B cell (primary cell): ENCODE data around the gene CACNG4. TPM values are rescaled to one million over a fixed set of nuclear protein-coding genes. Genes with fewer than 3 reads are reported as not detected.

Source experiments
- ATAC-seq: fragments of 200-7000 bp; cut with Tn5 transposase; one replicate; pipeline ENCODE4 v1.10.0; 2021; ENCODE audit warnings: low read depth, mild to moderate bottlenecking, moderate number of reproducible peaks, moderate library complexity
- CTCF ChIA-PET: fragments of 350-600 bp; sonication (Branson Sonifier 250); formaldehyde crosslinking; loops from one replicate; lab custom pipeline; 2021; ENCODE audit warnings: antibody characterized with exemption, inconsistent platforms; lab: Charles Lee
- POLR2A ChIA-PET: fragments of 350-600 bp; sonication (Branson Sonifier 250); formaldehyde crosslinking; loops from one replicate; lab custom pipeline; 2021; ENCODE audit warnings: antibody characterized with exemption; lab: Charles Lee
- DNase-seq: peaks from one replicate; pipeline ENCODE4 v3.0.0; 2013
- H2AFZ ChIP-seq: 2 replicates; pipeline ENCODE4 v1.6.1; 2012; ENCODE audit warnings: mild to moderate bottlenecking, low read depth, low read length; ENCODE audit not compliant: insufficient read depth, poor library complexity, severe bottlenecking
- H3K27ac ChIP-seq, 2 donors: 1 replicate in 1 of 2; 2 replicates in 1 of 2; pipeline ENCODE4 v1.5.1; 2012 to 2013; ENCODE audit warnings: low read length in 2 of 2, mild to moderate bottlenecking in 2 of 2, moderate library complexity in 1 of 2
- H3K27me3 ChIP-seq, 4 experiments: fragments of 200-600 bp in 1 of 4; sonication (generic) in 1 of 4; replicated peaks in 1 of 4; 1 replicate in 2 of 4; 2 replicates in 2 of 4; pipeline versions ENCODE4 v1.6.1 to v1.7.0; 2013 to 2016; ENCODE audit warnings: low read length in 3 of 4, mild to moderate bottlenecking in 2 of 4, mixed read lengths in 1 of 4, moderate library complexity in 1 of 4; ENCODE audit not compliant: insufficient read depth in 4 of 4, control insufficient read depth in 3 of 4; ENCODE audit errors: control extremely low read depth in 1 of 4
- H3K36me3 ChIP-seq, 2 experiments: replicated peaks in 1 of 2; 1 replicate in 1 of 2; 2 replicates in 1 of 2; pipeline versions ENCODE4 v1.6.1 to v1.7.1; 2013; ENCODE audit warnings: low read length in 1 of 2; ENCODE audit not compliant: insufficient read depth in 2 of 2, control insufficient read depth in 1 of 2; ENCODE audit errors: control extremely low read depth in 1 of 2, extremely low read depth in 1 of 2
- H3K4me1 ChIP-seq, 2 donors: fragments of 200-600 bp in 1 of 2; sonication (generic) in 1 of 2; 1 replicate in 1 of 2; 2 replicates in 1 of 2; pipeline versions ENCODE4 v1.5.1 to v1.6.1; 2013 to 2017; ENCODE audit warnings: low read length in 2 of 2; ENCODE audit not compliant: control insufficient read depth in 2 of 2, insufficient read depth in 2 of 2
- H3K4me2 ChIP-seq: replicated peaks from 2 replicates; pipeline ENCODE3; 2012; ENCODE audit warnings: mild to moderate bottlenecking, low read depth, low read length; ENCODE audit not compliant: poor library complexity, severe bottlenecking
- H3K4me3 ChIP-seq, 5 experiments: fragments of 200-600 bp in 1 of 5; sonication (generic) in 1 of 5; 1 replicate in 3 of 5; 2 replicates in 2 of 5; pipeline versions ENCODE4 v1.5.1 to v1.7.0; 2011 to 2016; ENCODE audit warnings: low read length in 4 of 5, mild to moderate bottlenecking in 4 of 5, low read depth in 2 of 5, control low read depth in 1 of 5, moderate library complexity in 1 of 5; ENCODE audit not compliant: insufficient read depth in 1 of 5; ENCODE audit errors: control extremely low read depth in 1 of 5, extremely low read depth in 1 of 5
- H3K79me2 ChIP-seq: fragments of 200-600 bp; sonication (generic); one replicate; pipeline ENCODE4 v1.6.0; 2016; ENCODE audit warnings: low read length; ENCODE audit not compliant: control insufficient read depth, insufficient read depth
- H3K9ac ChIP-seq: fragments of 200-600 bp; sonication (generic); 2 replicates; pipeline ENCODE4 v1.6.1; 2017; ENCODE audit warnings: mild to moderate bottlenecking, low read length, moderate library complexity
- H3K9me3 ChIP-seq, 3 donors: one replicate each; pipeline versions ENCODE4 v1.6.1 to v1.7.1; 2013; ENCODE audit warnings: low read length in 2 of 3; ENCODE audit not compliant: control insufficient read depth in 2 of 3, insufficient read depth in 1 of 3; ENCODE audit errors: control extremely low read depth in 1 of 3
- H4K20me1 ChIP-seq: 2 replicates; pipeline ENCODE4 v1.6.0; 2012; ENCODE audit warnings: mild to moderate bottlenecking, low read length; ENCODE audit not compliant: insufficient read depth, control insufficient read depth, poor library complexity, severe bottlenecking
- H3K27ac Mint-ChIP-seq: one replicate; pipeline ENCODE4 v1.8.0; 2021; ENCODE audit warnings: mixed read lengths
- H3K27me3 Mint-ChIP-seq: one replicate; pipeline ENCODE4 v1.8.0; 2021; ENCODE audit warnings: mixed read lengths
- H3K4me1 Mint-ChIP-seq: one replicate; pipeline ENCODE4 v1.8.0; 2021; ENCODE audit warnings: mixed read lengths
- H3K4me3 Mint-ChIP-seq: one replicate; pipeline ENCODE4 v1.8.0; 2021; ENCODE audit warnings: mixed read lengths
- H3K9me3 Mint-ChIP-seq: one replicate; pipeline ENCODE4 v1.8.0; 2022; ENCODE audit warnings: mixed read lengths; ENCODE audit not compliant: insufficient read depth
- CTCF ChIP-seq: fragments of 200-600 bp; IDR thresholded peaks from one replicate; pipeline ENCODE4 v1.8.0; 2022; ENCODE audit warnings: antibody characterized with exemption, mild to moderate bottlenecking
- EZH2 ChIP-seq: IDR thresholded peaks from 2 replicates; pipeline ENCODE4 v1.6.1; 2012; ENCODE audit warnings: borderline replicate concordance, low read depth, mild to moderate bottlenecking, moderate library complexity, low read length; ENCODE audit not compliant: insufficient read depth, poor library complexity, severe bottlenecking
- WGBS: methylation state at CpG from one replicate; pipeline ENCODE4 v1.1.5; 2013; ENCODE audit warnings: missing lambda C conversion rate; ENCODE audit not compliant: insufficient coverage; 5-methylcytosine and 5-hydroxymethylcytosine counted together
- intact Hi-C: fragments of 100-400 bp; cut with micrococcal nuclease; formaldehyde crosslinking; loops from one replicate; pipeline ENCODE4 v1.10.0; 2022
- polyA minus RNA-seq: library from RNA; depleted of rRNA, polyadenylated mRNA; stranded (reverse); fragments of >200 nt; gene quantifications from 2 replicates; pipeline ENCODE4 v1.2.3, GENCODE V29; 2012
- polyA plus RNA-seq: library from polyadenylated mRNA; depleted of rRNA; stranded (reverse); fragments of >200 nt; gene quantifications from 2 replicates; pipeline ENCODE4 v1.2.3, GENCODE V29; 2012
- total RNA-seq, 2 donors: library from RNA; stranded (reverse); fragments of 120-200 nt in 1 of 2; gene quantifications; 1 replicate in 1 of 2; 2 replicates in 1 of 2; pipeline versions ENCODE4 v1.2.3 to v1.2.4, GENCODE V29; 2013 to 2022

CACNG4 gene
- not detected in 2 replicates for total RNA-seq
- total RNA-seq (2013) = 0.07 TPM
- not detected in 2 replicates for polyA plus RNA-seq
- not detected in 2 replicates for polyA minus RNA-seq

DNA sequence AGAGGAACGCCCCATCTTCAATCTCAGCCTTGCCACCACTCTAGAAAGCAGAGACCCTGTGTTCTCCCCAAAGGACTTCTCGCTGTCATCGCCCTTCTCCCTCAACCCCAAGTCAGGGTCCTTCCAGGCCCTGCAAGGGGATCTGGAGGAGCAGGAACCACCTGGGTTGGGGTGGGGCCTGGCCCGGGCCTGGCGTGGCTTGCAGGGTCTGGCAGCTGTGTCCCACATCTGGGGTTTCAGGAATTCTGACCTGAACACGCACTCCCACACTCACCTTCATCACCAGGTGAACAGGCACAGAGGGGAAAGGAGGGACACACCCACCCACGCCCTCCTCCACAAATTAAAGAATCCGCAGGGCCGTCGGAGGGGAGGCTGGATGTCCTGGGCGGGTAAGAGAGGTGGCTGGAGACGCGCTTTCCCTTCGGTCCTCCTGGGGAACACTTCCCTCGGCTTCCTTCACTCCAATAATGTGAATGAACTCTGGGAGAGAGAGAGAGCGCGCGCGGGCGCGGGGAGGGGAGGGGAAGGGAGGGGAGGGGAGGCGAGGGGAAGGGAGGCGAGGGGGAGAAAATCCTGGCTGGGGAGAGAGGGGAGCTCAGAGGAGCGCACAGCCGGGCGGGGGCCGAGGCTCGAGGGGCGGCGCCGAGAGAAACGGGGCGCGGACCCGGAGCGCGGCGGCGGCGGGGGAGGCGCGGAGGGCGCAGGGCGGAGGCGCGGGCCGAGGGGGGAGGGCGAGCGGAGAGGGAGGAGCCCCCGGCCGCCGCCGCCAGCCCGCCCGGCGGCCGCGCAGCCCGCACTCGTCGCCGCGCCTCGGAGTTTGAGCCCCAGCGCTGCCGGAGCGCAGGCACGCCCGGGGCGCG lies at the start of gene CACNG4:
Gene CACNG4, plus strand, starts transcription at position 799 of the 863 bp plus-strand sequence. CDS start 205 bp downstream, outside the sequence.
- no peaks in the 10 kb centered on the region for H3K9me3 Mint-ChIP-seq
- WGBS = 7% methylated on average over 54 of the region's 71 CpGs
- H3K4me3 Mint-ChIP-seq = peak within 1 kb of the TSS; percentile 68
- no peak for ATAC-seq
- H3K27ac ChIP-seq = no peak within 1 kb of the TSS
- H3K9me3 ChIP-seq = peaks cover 0 to 3% (median 0%) of the 10 kb centered on the region in 3 donors
- no peak within 1 kb of the TSS for H3K4me3 ChIP-seq
- H4K20me1 ChIP-seq = no peaks in the 10 kb centered on the region
- intact Hi-C loops = no loop called here
- peaks cover 48% of the 10 kb centered on the region for H3K27me3 Mint-ChIP-seq
- POLR2A ChIA-PET = no interaction called here
- no peak within 1 kb of the TSS for H2AFZ ChIP-seq
- H3K36me3 ChIP-seq = no peaks in the 10 kb centered on the region
- H3K9ac ChIP-seq = no peak within 1 kb of the TSS
- DNase-seq = no peak
- H3K4me1 ChIP-seq = peaks cover 6 to 9% of the 10 kb centered on the region in 2 donors
- peaks cover 0 to 32% (median 12%) of the 10 kb centered on the region in 4 experiments for H3K27me3 ChIP-seq
- H3K4me1 Mint-ChIP-seq = peaks cover 23% of the 10 kb centered on the region
- H3K27ac Mint-ChIP-seq = no peak within 1 kb of the TSS
- CTCF ChIA-PET = no interaction called here
- no peak for TF ChIP-seq EZH2
- TF ChIP-seq CTCF = no peak
- H3K79me2 ChIP-seq = no peaks in the 10 kb centered on the region
- peak within 1 kb of the TSS; percentile 57 for H3K4me2 ChIP-seq

- Histone ChIP-seq H3K4me2 (no peak overlapping the region), H3K79me2 (no peaks in the 10 kb centered on the region), H3K27me3 (no peaks in the 10 kb centered on the region), H3K36me3 (no peaks in the 10 kb centered on the region), H4K20me1 (no peaks in the 10 kb centered on the region), H3K9me3 (peaks cover 0 to 5% (median 0%) of the 10 kb centered on the region in 3 donors), H3K27ac (no peak overlapping the region), H3K9ac (no peak overlapping the region), H2AFZ (no peak overlapping the region), H3K4me3 (no peak overlapping the region), H3K4me1 (no peaks in the 10 kb centered on the region)
- H3K4me1 Mint-ChIP-seq = no peaks in the 10 kb centered on the region
- WGBS = 78% methylated on average over 7 of the region's 7 CpGs
- no peak for DNase-seq
- TF ChIP-seq CTCF (no peak), EZH2 (no peak)
- H3K9me3 Mint-ChIP-seq = peaks cover 7% of the 10 kb centered on the region
- CTCF ChIA-PET = no interaction called here
- H3K4me3 Mint-ChIP-seq = no peak overlapping the region
- H3K27me3 Mint-ChIP-seq = peaks cover 35% of the 10 kb centered on the region
- no peak for ATAC-seq
- no peak overlapping the region for H3K27ac Mint-ChIP-seq
- POLR2A ChIA-PET = no interaction called here
- intact Hi-C loops = no loop called here
Observed at GRCh38 chr17:66915204-66915611, 49.3 kb upstream of the CACNG4 start.
